Sigmoid colon (tissue), 4 donors: Measurements from ENCODE around the gene OSER1.

ENCODE experiments used
- EP300 ChIP-seq, 4 donors: sonication (generic); formaldehyde crosslinking; IDR thresholded peaks; one replicate each; pipeline ENCODE4 v1.6.1; 2017; ENCODE audit warnings: antibody characterized with exemption in 4 of 4
- POLR2A ChIP-seq, 2 donors: fragments of 450-650 bp; IDR thresholded peaks; one replicate each; pipeline ENCODE4 v1.6.1; 2016; ENCODE audit warnings: antibody characterized with exemption in 2 of 2, mild to moderate bottlenecking in 2 of 2, moderate library complexity in 2 of 2
- POLR2AphosphoS5 ChIP-seq, 4 donors: sonication (generic); formaldehyde crosslinking; IDR thresholded peaks; one replicate each; pipeline ENCODE4 v1.6.1; 2017; ENCODE audit warnings: antibody characterized with exemption in 4 of 4
- TF ChIP-seq, protein P1 (sequence below), 4 experiments: fragments of 450-650 bp in 3 of 4; fragments of 200-600 bp in 1 of 4; IDR thresholded peaks; one replicate each; pipeline ENCODE4 v1.5.1; 2016 to 2019; ENCODE audit warnings: antibody characterized with exemption in 4 of 4, mild to moderate bottlenecking in 3 of 4, moderate library complexity in 2 of 4

DNA sequence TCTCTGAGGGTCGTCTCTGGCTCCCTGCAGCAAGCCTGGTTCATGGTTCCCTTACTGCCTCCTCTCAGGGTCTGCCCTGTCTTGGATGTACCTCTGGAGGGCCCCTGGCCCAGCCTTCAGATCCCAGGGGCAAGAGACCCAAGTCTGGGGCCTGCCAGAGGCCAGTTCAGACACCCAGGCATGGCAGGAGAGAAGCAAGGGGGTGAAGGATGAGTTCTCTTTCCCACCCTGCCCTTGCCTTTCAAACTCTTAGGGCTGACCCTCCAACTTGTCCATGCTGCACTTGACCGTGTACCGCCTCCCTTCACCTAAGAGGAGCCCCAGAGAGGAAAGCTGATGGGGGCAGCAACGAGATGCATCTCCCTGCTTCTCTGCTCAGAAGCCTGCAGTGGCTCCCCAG, 40.7 kb upstream of the OSER1 start:
- TF ChIP-seq, protein P1, sequence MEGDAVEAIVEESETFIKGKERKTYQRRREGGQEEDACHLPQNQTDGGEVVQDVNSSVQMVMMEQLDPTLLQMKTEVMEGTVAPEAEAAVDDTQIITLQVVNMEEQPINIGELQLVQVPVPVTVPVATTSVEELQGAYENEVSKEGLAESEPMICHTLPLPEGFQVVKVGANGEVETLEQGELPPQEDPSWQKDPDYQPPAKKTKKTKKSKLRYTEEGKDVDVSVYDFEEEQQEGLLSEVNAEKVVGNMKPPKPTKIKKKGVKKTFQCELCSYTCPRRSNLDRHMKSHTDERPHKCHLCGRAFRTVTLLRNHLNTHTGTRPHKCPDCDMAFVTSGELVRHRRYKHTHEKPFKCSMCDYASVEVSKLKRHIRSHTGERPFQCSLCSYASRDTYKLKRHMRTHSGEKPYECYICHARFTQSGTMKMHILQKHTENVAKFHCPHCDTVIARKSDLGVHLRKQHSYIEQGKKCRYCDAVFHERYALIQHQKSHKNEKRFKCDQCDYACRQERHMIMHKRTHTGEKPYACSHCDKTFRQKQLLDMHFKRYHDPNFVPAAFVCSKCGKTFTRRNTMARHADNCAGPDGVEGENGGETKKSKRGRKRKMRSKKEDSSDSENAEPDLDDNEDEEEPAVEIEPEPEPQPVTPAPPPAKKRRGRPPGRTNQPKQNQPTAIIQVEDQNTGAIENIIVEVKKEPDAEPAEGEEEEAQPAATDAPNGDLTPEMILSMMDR (IDR thresholded peaks at IDR 0.05) = no peak
- TF ChIP-seq POLR2A (IDR thresholded peaks at IDR 0.05) = no peak
- TF ChIP-seq POLR2AphosphoS5 (IDR thresholded peaks at IDR 0.05) = no peak
- TF ChIP-seq EP300 (IDR thresholded peaks at IDR 0.05) = no peak
